ENCODE data around the gene XRCC1. TPM values are rescaled to one million over a fixed set of nuclear protein-coding genes. Genes with fewer than 3 reads are reported as not detected.
A peak's percentile ranks its signal among the peaks of the same experiment; 100 is the strongest.

The XRCC1 gene
- total RNA-seq, 4 donors from 2014 or later: 9.3 to 20.3 (median 16.7) TPM

GRCh38 chr19:43596842-43597461, 21.6 kb upstream of the XRCC1 start:
- ATAC-seq (no peak), DNase-seq (no peak)
- no peaks in the 10 kb centered on the region for H3K27me3 ChIP-seq
- peaks cover 0 to 54% of the 10 kb centered on the region in 2 donors for H3K36me3 ChIP-seq
- in situ Hi-C loops (cut with MboI; ENCODE audit: low sequenced_read_pairs in 4 of 4): no loop called here
- intact Hi-C loops (cut with DNase I; ENCODE audit: low total_unique reads): loop anchor here (1.0 to 2.0 kb wide), 5 partner anchors 22 to 158 kb away; partner anchors contain the start of genes PINLYP, XRCC1, ZNF428 and ZNF575
- no peaks in the 10 kb centered on the region for H3K9me3 ChIP-seq
- H3K27ac ChIP-seq: peak overlapping the region; percentile 93 to 98 (median 96)
- TF ChIP-seq CTCF (IDR thresholded peaks at IDR 0.05 in 4 of 5, conservative IDR thresholded peaks at IDR 0.05 in 1 of 5) (no peak), POLR2A (IDR thresholded peaks at IDR 0.05) (no peak)
- peaks cover 27 to 34% of the 10 kb centered on the region in 2 donors for H3K4me1 ChIP-seq
- peak overlapping the region; percentile 62 to 75 (median 68) for H3K4me3 ChIP-seq

- peak; percentile 89 to 93 for TF ChIP-seq POLR2A (IDR thresholded peaks at IDR 0.05)
- TF ChIP-seq CTCF (IDR thresholded peaks at IDR 0.05 in 4 of 5, conservative IDR thresholded peaks at IDR 0.05 in 1 of 5): peak in 2 of 5 experiments; percentile 8
- Histone ChIP-seq H3K4me1 (peaks cover 27 to 34% of the 10 kb centered on the region in 2 donors), H3K27me3 (no peaks in the 10 kb centered on the region), H3K9me3 (no peaks in the 10 kb centered on the region), H3K36me3 (peaks cover 0 to 49% of the 10 kb centered on the region in 2 donors), H3K4me3 (peak within 1 kb of the TSS; percentile 65 to 86 (median 77)), H3K27ac (peak within 1 kb of the TSS; percentile 93 to 98 (median 96))
- intact Hi-C loops (cut with DNase I; ENCODE audit: low total_unique reads) (loop anchor here (1.0 to 2.0 kb wide), 5 partner anchors 21 to 159 kb away; partner anchors contain the start of genes PINLYP, XRCC1, ZNF428 and ZNF575), in situ Hi-C loops (cut with MboI; ENCODE audit: low sequenced_read_pairs in 4 of 4) (no loop called here)
- ATAC-seq: peak; percentile 97
- peak; percentile 100 for DNase-seq
Observed at GRCh38 chr19:43595999-43596841, 20.9 kb upstream of the XRCC1 start, which contains the start of the genes IRGQ and ZNF576. Gene IRGQ (minus strand): TSS chr19:43596134. CDS start chr19:43595338, 796 bp downstream. Gene ZNF576 (plus strand): TSS chr19:43596595. CDS start chr19:43597109, 514 bp downstream.

GRCh38 chr19:43595605-43595998, 20.3 kb upstream of the XRCC1 start:
- no peak for DNase-seq
- Histone ChIP-seq H3K27ac (peak overlapping the region; percentile 84 to 98 (median 92)), H3K27me3 (no peaks in the 10 kb centered on the region), H3K9me3 (no peaks in the 10 kb centered on the region), H3K36me3 (peaks cover 0 to 43% of the 10 kb centered on the region in 2 donors), H3K4me1 (peaks cover 27 to 34% of the 10 kb centered on the region in 2 donors), H3K4me3 (peak overlapping the region; percentile 65 to 86 (median 77))
- ATAC-seq: peak; percentile 13 to 20
- in situ Hi-C loops (cut with MboI; ENCODE audit: low sequenced_read_pairs in 4 of 4) (no loop called here), intact Hi-C loops (cut with DNase I; ENCODE audit: low total_unique reads) (no loop called here)
- TF ChIP-seq CTCF (IDR thresholded peaks at IDR 0.05 in 4 of 5, conservative IDR thresholded peaks at IDR 0.05 in 1 of 5): no peak
- TF ChIP-seq POLR2A (IDR thresholded peaks at IDR 0.05): no peak

- no peak for ATAC-seq
- no peak for DNase-seq
- H3K36me3 ChIP-seq: peaks cover 0 to 43% of the 10 kb centered on the region in 2 donors
- peak overlapping the region; percentile 84 to 98 (median 92) for H3K27ac ChIP-seq
- in situ Hi-C loops (cut with MboI; ENCODE audit: low sequenced_read_pairs in 4 of 4) (no loop called here), intact Hi-C loops (cut with DNase I; ENCODE audit: low total_unique reads) (no loop called here)
- no peaks in the 10 kb centered on the region for H3K9me3 ChIP-seq
- peak overlapping the region; percentile 65 to 86 (median 77) for H3K4me3 ChIP-seq
- H3K27me3 ChIP-seq: no peaks in the 10 kb centered on the region
- H3K4me1 ChIP-seq: peaks cover 27 to 34% of the 10 kb centered on the region in 2 donors
- TF ChIP-seq POLR2A (IDR thresholded peaks at IDR 0.05) (no peak), CTCF (IDR thresholded peaks at IDR 0.05 in 4 of 5, conservative IDR thresholded peaks at IDR 0.05 in 1 of 5) (peak in 4 of 5 experiments; percentile 26 to 57 (median 46))
Observed at GRCh38 chr19:43594710-43595604, 19.6 kb upstream of the XRCC1 start.
